HK-2 (cell line): Measurements from ENCODE around the gene GHRHR.

ENCODE experiments used
- DNase-seq: peaks from one replicate; pipeline ENCODE4 v3.0.0-alpha.2; 2018; ENCODE audit not compliant: unreplicated experiment

GHRHR gene

DNA sequence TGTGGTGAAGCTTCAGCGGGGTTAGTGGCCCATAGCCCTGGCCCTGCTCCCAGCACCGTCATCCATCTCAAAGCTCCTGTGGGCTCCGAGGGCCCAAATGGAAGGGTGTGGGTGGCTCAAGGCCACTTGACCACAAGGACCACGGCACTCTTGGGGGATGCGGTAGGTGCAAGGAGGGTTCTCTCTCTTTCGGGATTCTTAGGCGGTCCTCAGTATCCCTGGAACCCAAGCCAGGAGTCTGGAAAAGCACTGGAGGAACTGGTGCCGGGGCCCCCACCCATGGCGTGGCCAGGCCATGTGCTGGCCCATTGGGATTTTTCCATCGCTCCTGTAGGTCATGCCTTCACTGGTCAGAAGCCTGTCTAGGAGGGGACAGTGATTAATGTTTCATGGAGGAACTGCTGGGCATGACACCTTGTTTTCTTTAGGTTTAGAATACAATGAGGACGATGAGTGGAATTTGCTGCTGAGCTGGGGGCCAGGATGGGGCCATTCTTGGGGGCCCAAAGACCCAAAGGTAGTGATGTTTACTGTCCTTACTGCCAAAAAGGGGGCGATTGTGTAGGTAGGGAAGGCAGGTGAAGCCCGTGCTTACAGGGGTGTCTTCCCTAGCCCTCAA is 35.4 kb upstream of the GHRHR start:
- no peak for DNase-seq

- no peak for DNase-seq
Measured at GRCh38 chr7:30929686-30930085, 34.1 kb upstream of the GHRHR start.

DNA sequence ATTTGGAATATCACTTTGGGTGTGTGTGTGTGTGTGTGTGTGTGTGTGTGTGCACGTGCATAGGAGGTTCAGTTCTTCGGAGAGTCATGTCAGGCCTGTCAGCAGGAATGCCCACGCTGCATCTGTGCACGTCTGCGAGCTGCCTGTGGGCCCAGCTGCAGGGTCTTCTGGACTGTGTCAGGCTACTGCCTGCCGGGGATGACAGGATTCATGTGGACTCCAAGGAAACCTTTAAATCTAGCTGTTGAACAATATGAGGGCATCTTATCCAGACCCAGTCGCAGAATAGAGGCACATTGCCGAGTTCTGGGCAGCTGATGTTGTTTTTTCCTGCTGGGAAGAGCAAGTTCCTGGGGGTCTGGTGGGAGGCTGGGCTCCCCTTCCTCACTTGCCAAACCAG is 33.1 kb upstream of the GHRHR start:
- DNase-seq = no peak

GRCh38 chr7:30931161-30931928 is 32.4 kb upstream of the GHRHR start:
- no peak for DNase-seq

GRCh38 chr7:30931929-30932540 is 31.7 kb upstream of the GHRHR start:
- no peak for DNase-seq

- DNase-seq = no peak
Measured at GRCh38 chr7:30932562-30932961, 31.2 kb upstream of the GHRHR start.

- no peak for DNase-seq
Measured at GRCh38 chr7:30933124-30933974, 30.4 kb upstream of the GHRHR start.

- DNase-seq = no peak
Measured at GRCh38 chr7:30934225-30934624, 29.5 kb upstream of the GHRHR start.

GRCh38 chr7:30934732-30935568 is 28.8 kb upstream of the GHRHR start:
- DNase-seq = no peak

DNA sequence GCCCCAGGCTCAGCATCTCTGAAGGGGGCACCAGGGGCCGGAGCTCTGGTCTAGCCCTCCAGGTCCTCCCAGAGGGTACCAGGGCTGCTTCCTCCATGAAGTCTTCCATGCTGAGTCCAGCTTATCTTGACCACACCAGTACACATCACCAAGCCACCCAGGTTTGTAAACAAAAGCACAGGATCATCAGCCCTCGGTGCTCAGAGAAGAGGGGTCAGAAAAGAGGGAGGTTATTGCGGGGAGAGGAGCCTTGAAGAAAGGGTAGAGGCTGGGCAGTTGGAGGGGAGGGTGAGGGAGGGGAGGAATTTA is 28.2 kb upstream of the GHRHR start:
- no peak for DNase-seq

DNA sequence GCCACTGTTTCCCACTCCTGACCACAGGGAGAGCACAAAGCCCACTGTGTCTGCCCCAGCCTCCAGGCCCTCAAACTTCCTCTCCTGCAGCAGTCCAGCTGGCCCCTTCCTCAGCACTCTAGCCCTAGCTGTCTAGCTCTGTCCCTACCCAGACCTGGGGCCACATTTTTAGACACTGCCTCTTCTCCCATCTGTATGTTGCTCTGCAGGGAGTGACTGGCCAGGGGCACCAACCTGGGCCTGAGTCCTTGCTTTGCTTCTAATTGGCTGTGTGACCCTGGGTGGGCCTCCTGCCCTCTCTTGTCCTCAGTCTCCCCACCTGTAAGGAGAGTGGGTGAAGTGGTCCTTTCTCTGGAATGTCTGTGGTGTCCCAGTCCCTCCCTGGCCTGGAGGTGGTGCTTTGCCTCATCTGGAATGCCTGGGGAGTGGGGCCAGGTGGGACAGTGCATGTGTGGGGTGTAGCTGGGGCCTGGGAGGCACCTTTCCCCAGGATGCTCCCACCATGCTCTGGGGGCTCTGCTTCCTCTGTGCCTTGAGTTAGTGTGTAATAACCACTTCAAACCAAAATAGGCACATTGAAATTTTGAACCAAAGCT is 27.0 kb upstream of the GHRHR start:
- DNase-seq = no peak

GRCh38 chr7:30937416-30937815 is 26.3 kb upstream of the GHRHR start:
- DNase-seq = no peak

DNA sequence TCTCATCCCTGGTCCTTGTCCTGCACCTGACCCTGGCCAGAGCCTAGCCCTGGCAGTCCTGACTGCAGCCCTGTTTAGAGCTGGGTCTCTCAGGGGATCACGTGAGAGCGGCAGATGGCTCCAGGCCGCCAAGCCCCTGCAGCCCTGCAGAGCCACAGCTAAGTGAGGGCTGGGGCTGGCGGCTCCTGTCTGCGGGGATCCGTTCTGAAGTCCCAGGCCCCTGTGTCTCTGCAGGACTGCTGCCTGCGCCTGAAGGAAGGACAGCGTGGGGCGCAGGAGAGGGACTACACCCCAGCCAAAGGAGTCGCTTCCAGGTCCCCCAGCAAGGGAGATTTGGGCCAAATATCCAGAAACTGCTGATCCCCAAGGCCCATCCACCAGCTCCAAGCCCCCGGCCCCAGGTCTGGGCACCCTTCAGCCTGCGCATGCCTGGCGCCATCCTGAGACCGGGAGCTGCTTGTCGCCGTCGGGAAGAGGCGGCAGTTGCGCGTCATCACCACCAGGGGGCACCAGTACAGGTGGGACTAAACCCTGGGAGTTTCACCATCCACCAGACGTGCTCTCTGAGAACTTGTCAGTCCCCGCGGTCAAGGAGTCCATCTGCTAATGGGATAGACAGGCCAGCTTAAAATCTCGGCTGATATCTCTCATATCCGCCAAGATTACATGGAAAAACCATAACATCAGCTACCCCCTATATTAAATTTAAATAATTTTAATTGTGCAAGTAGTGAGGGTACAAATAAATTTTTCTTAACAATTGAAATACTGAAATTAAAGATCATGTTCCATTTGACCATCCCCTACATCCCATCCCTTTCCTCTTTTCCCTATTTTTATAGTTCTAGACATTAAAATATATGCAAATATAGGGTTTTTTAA is 25.1 kb upstream of the GHRHR start:
- DNase-seq = peak; percentile 86

- no peak for DNase-seq
Measured at GRCh38 chr7:30941582-30942323, 22.0 kb upstream of the GHRHR start.

DNA sequence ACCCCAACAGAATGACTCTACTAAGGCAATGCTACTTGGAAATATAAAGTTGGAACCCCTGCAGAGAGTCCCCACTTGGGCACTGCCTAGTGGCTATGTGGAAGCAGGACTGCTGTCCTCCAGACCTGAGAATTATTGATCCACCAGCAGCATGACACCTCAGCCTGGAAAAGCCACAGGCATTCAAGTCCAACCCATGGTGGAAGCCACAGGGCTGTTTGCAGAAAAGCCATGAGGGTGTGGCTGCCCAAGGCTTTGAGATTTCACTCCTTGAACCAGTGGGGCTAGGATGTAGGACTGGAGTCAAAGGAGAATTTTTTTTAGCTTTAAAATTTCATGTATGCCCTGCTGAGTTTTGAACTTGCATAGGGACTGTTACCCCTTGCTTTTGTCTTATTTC is 13.6 kb upstream of the GHRHR start:
- DNase-seq = no peak

GRCh38 chr7:30954914-30955313 is 8.8 kb upstream of the GHRHR start:
- no peak for DNase-seq

DNA sequence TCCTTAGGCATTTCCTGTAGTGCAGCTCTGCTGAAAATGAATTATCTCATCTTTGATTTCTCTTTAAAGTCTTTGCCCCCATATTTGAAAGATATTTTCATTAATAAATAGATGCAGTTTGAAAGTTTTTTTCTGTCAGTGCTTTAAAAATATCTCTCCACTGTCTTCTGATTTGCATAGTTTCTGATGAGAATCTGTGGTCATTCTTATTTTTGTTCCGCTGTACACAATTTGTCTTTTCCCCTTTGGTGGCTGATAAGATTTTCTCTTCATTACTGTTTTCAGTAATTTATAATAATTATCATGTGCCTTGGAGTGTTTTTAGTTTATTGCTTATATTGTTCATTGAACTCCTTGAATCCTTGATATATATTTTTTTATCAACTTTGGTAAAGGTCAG is 7.0 kb upstream of the GHRHR start:
- DNase-seq = no peak

- no peak for DNase-seq
Measured at GRCh38 chr7:30965372-30965771, 1.6 kb downstream of the GHRHR start.

DNA sequence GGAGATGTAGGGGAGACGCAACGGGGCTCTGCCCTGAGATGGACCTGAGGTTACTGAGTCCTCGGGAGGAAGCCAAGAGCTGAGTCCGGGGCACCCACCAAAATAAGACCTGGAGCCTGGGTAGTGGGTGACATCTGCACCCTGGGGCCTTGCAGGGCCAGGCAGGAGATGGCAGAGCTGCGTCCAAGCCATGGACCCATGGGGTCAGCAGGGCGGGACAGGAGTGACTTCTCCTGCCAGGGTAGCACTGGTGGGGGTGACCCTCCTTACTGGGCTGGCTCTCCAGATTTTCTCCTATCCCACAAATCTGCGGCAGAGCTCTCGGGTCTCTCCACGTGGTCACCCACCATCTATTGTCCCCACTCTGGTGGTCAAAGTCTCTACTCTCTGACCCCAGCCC is 2.1 kb downstream of the GHRHR start:
- no peak for DNase-seq
